Activated T-helper 2 cell treated with anti-CD3 and anti-CD28 coated beads, Interferon-gamma antibody, Interleukin-2, Interleukin-4, amounts not matched to agents 10 μg/mL and 5 μg/mL and 100 μg/mL, durations not matched to agents 14 hours and 24 hours and 36 hours (primary cell): ENCODE results near the gene WDCP. TPM values are rescaled to one million over a fixed set of nuclear protein-coding genes. Genes with fewer than 3 reads are reported as not detected.

Source experiments
- total RNA-seq: library from RNA; stranded (reverse); gene quantifications from 2 replicates; pipeline ENCODE4 v1.2.3, GENCODE V29; 2022

Gene WDCP
- total RNA-seq, 1 donor from 2014 or later = 22.0 TPM

Other genes starting within 250 kb of the WDCP start
- 24.2 and 24.8 TPM in 2 replicates for gene ATAD2B, start 120.3 kb downstream of the WDCP start, total RNA-seq
- 17.6 and 18.3 TPM in 2 replicates for gene UBXN2A, start 106.9 kb downstream of the WDCP start, total RNA-seq
- gene MFSD2B, start 37.3 kb downstream of the WDCP start, total RNA-seq = 0.14 TPM in 1 of 2 replicates, not detected in the other
- gene FKBP1B, start 2.4 kb upstream of the WDCP start, total RNA-seq = 1.1 and 2.1 TPM in 2 replicates
- gene SF3B6, start 28.9 kb upstream of the WDCP start, total RNA-seq = 137 and 143 TPM in 2 replicates
- 2.7 and 3.1 TPM in 2 replicates for gene TP53I3, start 37.4 kb upstream of the WDCP start, total RNA-seq
- 0.30 TPM in 1 of 2 replicates, not detected in the other for gene PFN4, start 75.9 kb upstream of the WDCP start, total RNA-seq
- gene FAM228B, start 76.1 kb upstream of the WDCP start, total RNA-seq = 4.5 and 6.3 TPM in 2 replicates
- 0.21 TPM in 1 of 2 replicates, not detected in the other for gene FAM228A, start 127.7 kb upstream of the WDCP start, total RNA-seq